Smooth muscle cell (in vitro differentiated cells): ENCODE measurements around the gene MGST3. TPM values are rescaled to one million over a fixed set of nuclear protein-coding genes. Genes with fewer than 3 reads are reported as not detected.

ENCODE experiments used
- DNase-seq: peaks from one replicate; lab custom pipeline; 2025; ENCODE audit not compliant: unreplicated experiment; lab: John Stamatoyannopoulos, UW
- H2AFZ ChIP-seq: fragments of 200-600 bp; sonication (generic); 2 replicates; pipeline ENCODE4 v1.6.0; 2016; ENCODE audit warnings: antibody characterized with exemption, low read depth, mild to moderate bottlenecking
- H3F3A ChIP-seq: fragments of 200-600 bp; sonication (generic); 2 replicates; pipeline ENCODE4 v1.6.0; 2017; ENCODE audit warnings: antibody characterized with exemption, low read depth
- H3K27ac ChIP-seq: fragments of 200-600 bp; sonication (generic); 2 replicates; pipeline ENCODE4 v1.5.1; 2016; ENCODE audit warnings: low read depth, mild to moderate bottlenecking
- H3K27me3 ChIP-seq: fragments of 200-600 bp; sonication (generic); 2 replicates; pipeline ENCODE4 v1.6.1; 2016; ENCODE audit warnings: low read depth, mild to moderate bottlenecking
- H3K36me3 ChIP-seq: fragments of 200-600 bp; sonication (generic); 2 replicates; pipeline ENCODE4 v1.5.1; 2016; ENCODE audit warnings: low read depth
- H3K4me1 ChIP-seq: fragments of 200-600 bp; sonication (generic); 2 replicates; pipeline ENCODE4 v1.5.1; 2016; ENCODE audit warnings: low read depth
- H3K4me2 ChIP-seq: fragments of 200-600 bp; sonication (generic); 2 replicates; pipeline ENCODE4 v1.6.0; 2016; ENCODE audit warnings: mild to moderate bottlenecking
- H3K4me3 ChIP-seq: fragments of 200-600 bp; sonication (generic); 2 replicates; pipeline ENCODE4 v1.5.1; 2016; ENCODE audit warnings: mild to moderate bottlenecking
- H3K79me2 ChIP-seq: fragments of 200-600 bp; sonication (generic); 2 replicates; pipeline ENCODE4 v1.6.0; 2016; ENCODE audit warnings: low read depth, mild to moderate bottlenecking
- H3K9ac ChIP-seq: fragments of 200-600 bp; sonication (generic); 2 replicates; pipeline ENCODE4 v1.6.0; 2016; ENCODE audit warnings: low read depth
- H3K9me3 ChIP-seq: fragments of 200-600 bp; sonication (generic); replicated peaks from 2 replicates; pipeline ENCODE4 v1.5.1; 2016; ENCODE audit warnings: low read depth
- H4K20me1 ChIP-seq: fragments of 200-600 bp; sonication (generic); 2 replicates; pipeline ENCODE4 v1.6.0; 2016; ENCODE audit warnings: low read depth
- CTCF ChIP-seq: fragments of 200-600 bp; sonication (generic); IDR thresholded peaks from 2 replicates; pipeline ENCODE4 v1.5.1; 2017; ENCODE audit warnings: borderline replicate concordance, mild to moderate bottlenecking, antibody characterized with exemption; ENCODE audit not compliant: insufficient read depth, poor library complexity, severe bottlenecking
- WGBS: methylation state at CpG from one replicate; pipeline ENCODE4 v1.1.7; 2016; ENCODE audit warnings: low lambda C conversion rate; 5-methylcytosine and 5-hydroxymethylcytosine counted together
- polyA plus RNA-seq: library from polyadenylated mRNA; unstranded; fragments of >200 nt; fragmentation: Nextera tagmentation; extraction: Ambion mirVana; gene quantifications from 2 replicates; pipeline ENCODE4 v1.2.1, GENCODE V29; 2016
- total RNA-seq: library from RNA; depleted of rRNA; stranded (reverse); fragments of >200 nt; gene quantifications from 2 replicates; pipeline ENCODE4 v1.2.3, GENCODE V29; 2014

The MGST3 gene
- total and polyA plus RNA-seq, 2 experiments from 2014 or later: 155 to 265 TPM

- 96% methylated on average over 1 of the region's 1 CpG for WGBS
- TF ChIP-seq CTCF: no peak
- Histone ChIP-seq H3K9ac (no peak overlapping the region), H3K79me2 (no peaks in the 10 kb centered on the region), H3K4me3 (no peak overlapping the region), H3K4me1 (no peaks in the 10 kb centered on the region), H4K20me1 (no peaks in the 10 kb centered on the region), H3K4me2 (no peak overlapping the region), H3K27me3 (no peaks in the 10 kb centered on the region), H2AFZ (no peak overlapping the region), H3K27ac (no peak overlapping the region), H3F3A (no peaks in the 10 kb centered on the region), H3K36me3 (no peaks in the 10 kb centered on the region), H3K9me3 (no peaks in the 10 kb centered on the region)
- DNase-seq: no peak
Observed at GRCh38 chr1:165619647-165620151, 11.3 kb upstream of the MGST3 start.

GRCh38 chr1:165623624-165624023, 7.4 kb upstream of the MGST3 start:
- no peaks in the 10 kb centered on the region for H3K27me3 ChIP-seq
- no peaks in the 10 kb centered on the region for H4K20me1 ChIP-seq
- no peak for DNase-seq
- no peak for TF ChIP-seq CTCF
- no peak overlapping the region for H3K9ac ChIP-seq
- no peak overlapping the region for H2AFZ ChIP-seq
- H3K27ac ChIP-seq: no peak overlapping the region
- H3K4me2 ChIP-seq: no peak overlapping the region
- no peaks in the 10 kb centered on the region for H3F3A ChIP-seq
- no peak overlapping the region for H3K4me3 ChIP-seq
- no peaks in the 10 kb centered on the region for H3K4me1 ChIP-seq
- no peaks in the 10 kb centered on the region for H3K9me3 ChIP-seq
- H3K36me3 ChIP-seq: no peaks in the 10 kb centered on the region
- no peaks in the 10 kb centered on the region for H3K79me2 ChIP-seq

GRCh38 chr1:165624441-165624840, 6.6 kb upstream of the MGST3 start:
- Histone ChIP-seq H3K4me1 (no peaks in the 10 kb centered on the region), H3K27me3 (no peaks in the 10 kb centered on the region), H3K9ac (no peak overlapping the region), H3F3A (no peaks in the 10 kb centered on the region), H3K27ac (no peak overlapping the region), H4K20me1 (no peaks in the 10 kb centered on the region), H2AFZ (no peak overlapping the region), H3K4me2 (no peak overlapping the region), H3K36me3 (no peaks in the 10 kb centered on the region), H3K9me3 (no peaks in the 10 kb centered on the region), H3K4me3 (no peak overlapping the region), H3K79me2 (no peaks in the 10 kb centered on the region)
- no peak for TF ChIP-seq CTCF
- no peak for DNase-seq
- 91% methylated on average over 4 of the region's 4 CpGs for WGBS

DNA sequence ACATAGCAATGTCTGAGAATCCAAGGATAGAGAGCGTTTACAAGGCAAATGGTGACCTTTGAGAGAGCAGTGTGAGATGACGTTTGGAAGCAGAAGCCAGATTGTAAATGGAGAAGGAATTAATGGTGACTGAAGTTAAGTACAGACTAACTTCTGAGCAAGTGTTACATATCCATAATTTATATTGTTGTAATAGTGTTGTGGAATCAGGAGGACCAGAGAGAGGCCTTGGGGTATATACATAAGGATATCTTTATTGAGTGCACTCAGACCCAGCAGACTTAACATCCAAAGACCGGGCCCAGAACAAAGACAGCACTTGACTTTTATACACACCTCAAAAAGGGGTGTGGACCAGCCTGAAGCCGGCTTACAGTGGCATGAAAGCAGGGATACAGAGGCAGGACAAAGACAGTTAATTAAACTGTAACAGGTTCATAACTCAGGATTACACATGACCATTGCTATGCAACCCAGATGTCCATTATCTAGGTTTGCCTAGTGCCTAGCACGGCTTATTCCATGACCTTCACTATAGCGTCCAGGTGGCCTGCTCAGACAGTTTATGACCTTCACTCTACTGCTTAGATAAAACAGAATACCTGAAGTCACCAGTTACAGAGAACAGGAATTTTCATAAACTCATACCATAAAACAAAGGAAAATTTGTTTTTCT, 2.7 kb upstream of the MGST3 start:
- peaks cover 16% of the 10 kb centered on the region for H3K4me1 ChIP-seq
- no peak overlapping the region for H3K9ac ChIP-seq
- no peaks in the 10 kb centered on the region for H3K27me3 ChIP-seq
- no peak overlapping the region for H3K4me2 ChIP-seq
- H3K36me3 ChIP-seq: no peaks in the 10 kb centered on the region
- peaks cover 9% of the 10 kb centered on the region for H3F3A ChIP-seq
- H2AFZ ChIP-seq: no peak overlapping the region
- peaks cover 13% of the 10 kb centered on the region for H4K20me1 ChIP-seq
- WGBS: 69% methylated on average over 6 of the region's 6 CpGs
- peaks cover 5% of the 10 kb centered on the region for H3K79me2 ChIP-seq
- H3K9me3 ChIP-seq: no peaks in the 10 kb centered on the region
- no peak for DNase-seq
- H3K4me3 ChIP-seq: no peak overlapping the region
- no peak overlapping the region for H3K27ac ChIP-seq
- no peak for TF ChIP-seq CTCF
